ENCODE measurements around the gene FAM149A.

Gene FAM149A

DNA sequence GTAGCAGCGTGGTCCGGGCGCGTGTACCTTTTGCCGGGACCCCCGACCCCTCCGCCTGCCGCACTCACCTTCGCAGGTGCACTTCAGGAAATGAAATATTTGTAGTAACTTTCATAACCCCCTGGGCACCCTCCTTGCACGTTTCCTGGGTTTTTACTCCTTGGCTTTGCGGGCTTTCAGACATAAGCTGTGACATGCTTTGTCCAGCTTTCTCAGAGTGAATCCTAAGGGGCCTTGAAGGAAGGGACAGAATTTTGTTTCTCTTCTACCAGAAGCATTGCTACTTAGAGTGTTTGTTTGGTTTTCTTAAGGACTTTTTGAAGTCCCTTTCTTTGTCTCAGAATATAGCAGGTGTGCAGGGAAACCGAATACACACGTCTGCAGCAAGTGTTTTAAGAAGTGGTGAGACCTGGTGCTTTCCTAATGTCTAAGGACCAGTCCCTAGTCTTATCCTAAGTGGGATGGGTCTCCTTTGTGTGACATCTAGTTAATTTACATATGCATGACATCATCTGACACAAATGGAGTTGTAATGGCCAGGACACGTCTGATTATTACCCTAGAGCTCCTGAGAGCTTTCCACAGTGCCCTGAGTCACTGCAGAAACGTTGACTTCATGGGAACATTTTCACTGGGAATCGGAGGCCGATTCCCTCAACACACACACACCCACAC is 1.3 kb downstream of the FAM149A start:
- DNase-seq = peak; percentile 51

GRCh38 chr4:186107947-186108346 is 3.4 kb downstream of the FAM149A start:
- DNase-seq = no peak

DNA sequence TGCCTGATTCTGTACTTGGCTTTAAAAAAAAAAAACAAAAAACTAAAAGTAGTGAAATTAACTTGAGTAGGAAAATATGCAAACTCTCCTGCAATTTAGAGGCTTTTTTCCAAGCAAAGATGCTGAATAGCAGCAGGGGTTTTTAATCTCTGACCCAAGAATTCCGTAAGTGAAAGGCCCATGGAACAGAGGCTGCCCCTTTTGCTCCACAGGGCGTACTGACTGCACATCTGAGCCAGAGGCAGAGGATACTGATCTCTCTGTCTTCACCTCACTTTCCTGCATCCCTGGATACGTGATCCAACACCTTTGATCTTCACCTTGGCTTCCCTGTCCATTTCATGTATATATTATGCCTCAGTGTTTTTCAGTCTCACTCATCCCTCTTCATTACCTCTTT is 3.9 kb downstream of the FAM149A start:
- DNase-seq = no peak

DNA sequence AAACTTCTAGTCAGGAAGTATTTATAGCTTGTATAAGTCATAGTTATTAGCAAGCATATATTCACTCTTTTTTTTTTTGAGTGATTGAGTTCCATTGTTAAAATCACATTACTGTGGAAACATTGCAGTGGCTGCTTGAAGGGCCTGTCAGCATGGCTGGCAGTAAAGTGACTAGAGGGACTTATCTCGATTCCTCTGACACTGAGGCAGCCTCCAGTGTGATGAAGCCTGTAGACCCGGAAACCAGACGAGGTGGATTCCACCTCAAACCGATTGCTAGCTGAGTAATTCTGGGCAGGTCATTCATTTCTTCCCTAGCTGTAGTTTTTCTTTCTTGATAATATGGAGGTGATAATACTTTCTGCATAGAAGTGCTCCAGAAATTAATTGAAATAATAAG is 4.7 kb downstream of the FAM149A start:
- DNase-seq = no peak

GRCh38 chr4:186116697-186117096 is 12.2 kb downstream of the FAM149A start:
- no peak for DNase-seq

GRCh38 chr4:186118582-186118981 is 14.1 kb downstream of the FAM149A start:
- DNase-seq = no peak

- DNase-seq = no peak
Observed at GRCh38 chr4:186121057-186121456, 16.6 kb downstream of the FAM149A start.

- no peak for DNase-seq
Observed at GRCh38 chr4:186128842-186129241, 24.3 kb downstream of the FAM149A start.

DNA sequence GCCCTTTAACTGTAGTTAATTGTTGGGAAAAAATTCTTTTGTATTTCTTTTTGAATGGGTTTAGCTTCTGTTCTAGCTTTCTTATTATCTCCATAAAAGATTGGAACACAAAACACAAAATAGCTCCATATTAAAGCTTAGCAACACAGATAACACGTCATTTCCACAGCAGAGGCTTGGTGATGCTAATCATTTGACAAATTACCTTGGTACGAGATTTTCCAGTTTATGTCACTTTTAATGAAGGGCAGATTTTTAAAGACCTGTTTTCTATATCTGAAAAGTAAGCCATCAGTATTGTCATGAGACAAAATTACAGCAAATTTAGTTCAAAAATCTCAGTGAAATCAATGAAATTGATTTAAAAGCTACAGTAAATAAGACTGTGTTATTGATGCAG is 27.4 kb downstream of the FAM149A start:
- DNase-seq = no peak

DNA sequence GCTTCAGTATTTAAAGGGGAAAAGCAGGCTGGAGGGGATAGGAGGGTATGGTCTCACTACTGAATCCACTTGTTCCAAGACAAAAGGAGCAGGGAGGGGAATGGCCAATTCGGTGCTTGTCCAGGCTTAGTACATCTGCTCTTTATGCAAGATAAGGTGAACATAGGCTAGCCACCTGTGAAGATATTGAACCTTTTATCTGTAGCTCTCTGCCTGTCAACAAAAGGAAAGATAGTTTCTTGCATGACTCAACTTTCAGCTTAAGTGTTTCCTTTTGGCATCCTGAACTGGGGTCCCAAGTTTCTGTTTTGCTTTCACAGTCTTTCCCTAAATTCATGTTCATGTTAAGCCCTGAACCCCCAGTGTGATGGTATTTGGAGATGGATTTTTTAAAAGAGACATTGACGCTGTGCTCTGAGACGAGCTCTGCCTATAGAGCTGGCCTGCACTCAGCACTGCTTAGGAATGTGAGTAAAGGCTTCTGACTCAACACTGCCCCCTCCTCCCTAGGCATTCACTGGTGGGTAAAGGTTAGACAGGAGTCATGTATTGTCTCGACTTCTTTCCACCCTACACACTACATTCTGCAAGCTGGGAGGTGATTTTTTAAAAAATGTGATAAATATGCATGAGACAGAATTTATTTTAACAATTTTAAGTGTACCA is 28.2 kb downstream of the FAM149A start:
- DNase-seq = no peak

DNA sequence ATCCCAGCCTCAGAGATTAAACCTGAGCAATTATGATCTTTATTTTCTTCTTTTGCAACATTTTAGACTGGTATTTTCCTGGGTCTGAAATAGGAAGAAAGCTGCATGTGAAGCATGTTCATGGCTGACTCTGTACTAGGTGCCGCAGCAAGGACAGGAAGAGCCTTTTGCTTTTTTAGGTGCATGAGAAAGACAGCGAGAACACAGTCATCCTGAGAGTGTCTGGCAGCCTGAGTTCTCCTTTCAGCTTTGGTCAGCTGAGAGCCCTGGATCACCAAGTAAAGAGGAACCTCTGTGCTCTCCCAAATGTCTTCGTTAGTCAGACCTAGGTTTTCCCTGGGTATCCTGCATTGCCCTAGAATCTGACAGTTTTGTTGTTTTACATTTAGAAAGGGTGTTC is 29.8 kb downstream of the FAM149A start:
- no peak for DNase-seq

- no peak for DNase-seq
Observed at GRCh38 chr4:186134861-186135260, 30.4 kb downstream of the FAM149A start.

DNA sequence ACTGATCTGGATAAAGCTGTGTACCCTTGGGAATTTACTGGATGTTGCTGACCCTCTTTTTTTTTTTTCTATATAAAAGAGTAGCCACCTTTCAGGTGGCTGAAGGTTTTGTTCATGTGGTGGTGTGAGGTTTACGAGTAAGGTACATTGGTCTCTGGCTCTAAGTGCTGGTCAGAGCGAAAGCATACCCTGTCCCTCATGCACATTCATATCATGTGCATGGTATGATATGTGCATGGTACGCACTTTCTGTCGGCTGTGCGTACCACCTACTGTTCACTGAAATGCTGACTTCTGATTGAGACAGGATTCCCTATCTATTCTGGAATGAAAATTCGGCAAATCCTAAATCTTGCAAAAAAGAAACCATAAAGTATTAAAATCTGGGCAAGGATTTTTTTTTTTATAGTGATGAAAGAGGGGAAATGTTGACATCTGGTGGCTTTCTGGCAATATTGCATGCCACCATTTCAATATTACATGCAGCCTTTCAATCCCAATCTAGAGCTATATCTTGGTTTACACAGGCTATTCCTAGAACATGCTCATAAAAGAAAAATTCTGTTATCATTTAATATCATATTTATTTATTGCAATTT is 32.8 kb downstream of the FAM149A start:
- peak; percentile 7 for DNase-seq

DNA sequence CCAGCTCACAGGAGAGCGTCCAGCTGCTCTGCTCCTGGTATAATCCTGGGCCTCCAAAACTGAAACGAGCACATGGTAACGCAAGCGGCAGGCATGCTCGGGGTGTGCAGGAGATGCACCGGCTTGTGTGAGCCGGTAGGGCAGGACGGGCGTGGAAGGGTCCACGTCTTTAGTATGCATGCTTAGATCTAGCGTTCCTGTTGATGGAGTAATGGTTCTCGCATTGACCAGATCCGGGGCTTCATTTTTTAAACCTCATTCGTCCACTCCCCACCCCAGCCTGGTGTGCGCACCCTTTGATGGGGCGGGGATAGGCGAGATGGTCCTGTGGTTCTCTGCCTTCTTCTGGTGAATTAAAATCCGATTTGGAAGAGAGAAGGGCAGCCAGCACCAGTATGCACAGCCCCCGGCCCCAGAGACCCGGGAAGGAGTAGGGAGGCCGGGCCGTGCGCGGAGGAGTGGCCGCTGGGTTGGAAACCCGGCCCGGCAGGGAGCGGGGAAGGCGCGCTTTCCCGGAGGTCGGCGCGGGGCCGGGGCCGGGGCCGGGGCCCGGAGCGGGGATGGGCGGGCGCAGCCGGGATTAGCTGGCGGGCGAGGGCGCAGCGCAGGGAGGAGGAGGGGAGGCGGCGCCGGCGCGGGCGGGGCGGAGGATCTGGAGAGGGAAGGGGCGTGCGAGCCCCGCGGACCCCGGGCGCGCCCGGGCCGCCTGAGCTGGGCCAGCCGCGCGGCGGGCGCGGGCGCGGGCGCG is 39.9 kb downstream of the FAM149A start:
- DNase-seq = no peak

DNA sequence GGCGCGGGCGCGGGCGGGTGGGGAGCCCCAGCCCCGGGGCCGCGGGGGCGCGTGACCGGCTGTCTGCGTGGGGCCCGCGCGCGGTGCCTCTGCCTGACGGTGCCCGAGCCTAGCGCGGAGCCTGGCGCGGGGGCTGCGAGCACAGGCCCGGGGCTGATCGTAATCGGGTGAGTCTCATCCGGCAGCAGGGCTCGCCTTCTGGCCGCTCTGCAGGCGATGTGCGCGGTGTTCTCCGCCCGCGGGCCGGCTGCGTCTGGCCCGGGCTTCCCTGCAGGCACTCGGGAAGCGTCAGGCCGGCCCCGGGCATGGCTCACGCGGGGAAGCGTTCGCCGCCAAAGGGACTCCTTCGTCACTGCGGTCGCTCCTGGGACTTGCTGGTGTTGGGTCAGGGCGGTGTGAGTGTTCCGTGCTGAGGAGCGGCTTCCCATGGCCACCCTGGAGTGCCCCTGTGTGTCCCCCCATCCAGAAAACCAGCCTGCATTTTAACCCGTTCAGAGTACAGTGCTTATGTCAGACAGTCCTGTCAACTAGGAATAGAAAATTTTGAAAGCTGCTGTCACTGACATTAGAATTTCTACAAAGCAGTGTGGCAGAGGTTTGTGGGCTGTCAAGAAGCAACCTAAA is 40.6 kb downstream of the FAM149A start:
- DNase-seq = no peak

DNA sequence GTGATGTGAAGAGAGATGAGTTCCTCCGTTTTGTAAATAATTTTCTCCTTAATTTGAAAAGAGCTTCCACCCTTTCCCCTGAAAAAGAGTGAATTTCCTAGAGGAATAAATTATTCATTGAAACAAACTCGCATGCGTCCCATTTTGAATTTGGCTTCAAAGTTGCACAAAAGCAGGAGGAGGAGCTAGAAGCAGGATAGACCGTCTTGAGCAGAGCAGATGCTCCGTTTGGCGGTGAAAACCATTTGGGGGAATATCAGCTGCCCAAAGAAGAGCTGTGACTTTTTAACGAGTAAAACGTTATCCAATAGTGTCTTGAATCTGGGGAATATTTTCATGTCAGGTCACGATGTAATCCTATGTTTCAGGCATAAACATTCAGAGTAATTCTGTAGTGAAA is 42.0 kb downstream of the FAM149A start:
- DNase-seq = no peak

DNA sequence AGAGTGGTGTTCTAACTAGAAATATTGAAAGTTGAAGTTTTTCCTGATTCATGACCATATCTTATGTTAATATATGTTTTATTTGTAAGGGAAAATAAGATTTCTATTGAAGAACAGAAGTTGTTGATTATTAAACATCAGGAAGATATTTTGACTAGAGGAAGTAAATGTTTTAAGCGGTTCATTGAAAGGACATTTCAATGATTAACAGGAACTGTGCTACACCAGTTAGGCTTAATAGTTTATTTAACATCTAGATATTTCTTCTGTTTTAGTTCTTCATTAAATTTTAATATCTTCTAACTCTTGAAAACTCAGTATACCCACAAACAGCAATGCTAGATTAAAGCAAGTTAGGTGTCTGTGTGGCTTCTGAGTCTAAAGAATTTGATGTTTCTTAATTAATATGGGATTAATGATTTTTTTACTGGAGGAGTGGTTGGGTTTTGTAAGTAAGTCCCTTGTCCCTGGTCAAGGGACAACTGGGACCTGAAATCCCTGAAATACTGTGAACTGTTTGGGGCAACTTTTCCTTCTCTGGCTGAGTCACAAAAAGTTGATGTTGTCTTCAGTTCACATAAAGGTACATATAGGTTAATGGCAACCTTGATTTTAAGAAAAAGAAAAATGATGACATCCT is 44.0 kb downstream of the FAM149A start:
- DNase-seq = no peak

DNA sequence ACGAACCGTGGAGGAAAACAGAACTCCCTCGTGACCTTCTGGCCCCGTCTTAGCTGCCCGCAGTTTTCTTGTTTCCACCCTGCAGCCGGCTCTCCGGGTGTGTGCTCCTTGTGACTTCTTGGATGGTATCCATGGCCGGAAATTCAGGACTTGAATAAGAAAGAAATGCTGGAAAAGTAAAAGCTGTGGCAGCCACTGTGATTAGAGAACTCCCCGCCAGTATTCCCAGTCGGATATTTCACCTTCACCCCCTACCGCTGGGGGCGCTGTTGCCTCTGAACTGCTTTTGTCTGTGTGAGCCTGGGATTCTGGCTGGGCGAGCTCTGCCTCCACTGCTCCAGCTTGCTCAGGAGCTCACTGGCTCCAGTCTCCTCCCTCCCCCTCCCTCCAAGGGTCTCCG is 45.4 kb downstream of the FAM149A start:
- no peak for DNase-seq

- no peak for DNase-seq
Observed at GRCh38 chr4:186150926-186151325, 46.4 kb downstream of the FAM149A start.

DNA sequence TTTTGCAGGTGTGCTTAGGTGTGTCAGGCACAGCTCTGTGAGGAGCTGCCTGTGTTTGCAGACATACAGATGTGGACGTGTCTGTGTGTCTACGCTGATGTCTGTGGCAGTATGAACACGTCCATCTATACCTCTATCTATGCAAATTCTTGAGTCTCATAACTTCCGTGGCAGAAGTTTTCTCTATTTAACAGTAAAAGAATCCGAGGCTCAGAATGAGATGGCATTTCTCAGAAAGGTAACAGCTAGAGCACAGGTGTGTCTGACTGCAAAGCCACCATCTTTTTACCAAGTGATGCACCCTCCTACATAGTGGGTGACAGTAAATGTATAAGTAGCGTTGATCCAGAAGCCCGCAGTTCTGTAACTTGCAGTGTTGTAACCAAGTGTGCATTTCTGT is 47.0 kb downstream of the FAM149A start:
- DNase-seq = no peak

GRCh38 chr4:186158021-186158813 is 53.7 kb downstream of the FAM149A start:
- DNase-seq = no peak

DNA sequence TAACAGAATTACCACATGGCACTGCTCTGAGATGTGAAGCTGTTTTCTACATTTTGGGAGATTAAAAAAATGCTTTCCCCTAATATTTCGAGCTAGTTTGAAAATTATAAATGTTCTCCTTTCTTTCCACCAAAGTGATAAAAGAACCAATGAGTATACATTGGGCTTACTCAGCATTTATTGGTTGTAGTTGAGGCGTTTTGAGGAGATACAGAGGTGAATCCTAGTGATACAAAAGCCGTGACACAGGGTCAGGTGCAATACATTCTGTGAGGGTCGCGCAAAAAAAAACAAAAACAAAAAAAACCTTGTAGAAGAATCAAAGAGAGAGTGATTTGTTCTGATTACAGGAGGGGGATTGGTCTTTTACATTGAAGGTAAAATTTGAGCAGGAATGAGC is 54.5 kb downstream of the FAM149A start:
- DNase-seq = no peak

Measured in NCI-H2029 (cell line).